H9 (cell line): ENCODE measurements around the gene IER3. TPM values are rescaled to one million over a fixed set of nuclear protein-coding genes. Genes with fewer than 3 reads are reported as not detected.
A peak's percentile ranks its signal among the peaks of the same experiment; 100 is the strongest.

Experiments
- DNase-seq: peaks from one replicate; pipeline ENCODE4 v3.0.0-alpha.2; 2017
- H2AFZ ChIP-seq: one replicate; pipeline ENCODE4 v1.6.1; 2013; ENCODE audit warnings: mild to moderate bottlenecking, low read length, control low read depth, moderate library complexity
- H2AK5ac ChIP-seq: 2 replicates; pipeline ENCODE4 v1.6.1; 2013; ENCODE audit warnings: low read length, control low read depth, mixed read lengths; ENCODE audit not compliant: insufficient read length
- H2BK120ac ChIP-seq: one replicate; pipeline ENCODE4 v1.6.1; 2013; ENCODE audit warnings: low read depth, mild to moderate bottlenecking, low read length, control low read depth, inconsistent platforms; ENCODE audit not compliant: poor library complexity, severe bottlenecking
- H2BK12ac ChIP-seq: 2 replicates; pipeline ENCODE4 v1.6.1; 2013; ENCODE audit warnings: low read length, control low read depth, mixed read lengths, low read depth; ENCODE audit not compliant: insufficient read length
- H2BK15ac ChIP-seq: 2 replicates; pipeline ENCODE4 v1.6.1; 2013; ENCODE audit warnings: low read depth, low read length, control low read depth
- H2BK20ac ChIP-seq: one replicate; pipeline ENCODE4 v1.6.1; 2013; ENCODE audit warnings: low read depth, mild to moderate bottlenecking, low read length, control low read depth, inconsistent platforms; ENCODE audit not compliant: poor library complexity, severe bottlenecking
- H2BK5ac ChIP-seq: 2 replicates; pipeline ENCODE4 v1.6.1; 2013; ENCODE audit warnings: low read length, control low read depth, mixed read lengths; ENCODE audit not compliant: insufficient read length
- H3K14ac ChIP-seq: 2 replicates; pipeline ENCODE4 v1.6.1; 2013; ENCODE audit warnings: low read length, control low read depth; ENCODE audit not compliant: insufficient read depth
- H3K18ac ChIP-seq: 2 replicates; pipeline ENCODE4 v1.6.1; 2013; ENCODE audit warnings: low read depth, mild to moderate bottlenecking, mixed read lengths, low read length, control low read depth; ENCODE audit not compliant: insufficient read length
- H3K23ac ChIP-seq: 2 replicates; pipeline ENCODE4 v1.6.1; 2013; ENCODE audit warnings: low read length, control low read depth, mixed read lengths, low read depth; ENCODE audit not compliant: insufficient read length
- H3K23me2 ChIP-seq: 2 replicates; pipeline ENCODE4 v1.6.1; 2013; ENCODE audit warnings: low read depth, mild to moderate bottlenecking, mixed read lengths, low read length, control low read depth; ENCODE audit not compliant: insufficient read length, poor library complexity, severe bottlenecking
- H3K27ac ChIP-seq: 2 replicates; pipeline ENCODE4 v1.5.1; 2013; ENCODE audit warnings: low read length, control low read depth, mixed read lengths, low read depth; ENCODE audit not compliant: insufficient read length
- H3K27me3 ChIP-seq: 2 replicates; pipeline ENCODE4 v1.6.1; 2013; ENCODE audit warnings: low read length, control low read depth, inconsistent platforms; ENCODE audit not compliant: insufficient read depth
- H3K4ac ChIP-seq: 2 replicates; pipeline ENCODE4 v1.6.1; 2013; ENCODE audit warnings: low read depth, mild to moderate bottlenecking, control low read depth, inconsistent platforms, low read length, moderate library complexity
- H3K4me1 ChIP-seq: 2 replicates; pipeline ENCODE4 v1.6.1; 2013; ENCODE audit warnings: low read length, control low read depth, inconsistent platforms; ENCODE audit not compliant: insufficient read depth
- H3K4me2 ChIP-seq: 2 replicates; pipeline ENCODE4 v1.6.1; 2013; ENCODE audit warnings: low read length, control low read depth, mixed read lengths; ENCODE audit not compliant: insufficient read length, insufficient read depth
- H3K56ac ChIP-seq: 2 replicates; pipeline ENCODE4 v1.6.1; 2013; ENCODE audit warnings: low read depth, mild to moderate bottlenecking, mixed read lengths, low read length, control low read depth; ENCODE audit not compliant: insufficient read length
- H3K79me1 ChIP-seq: 2 replicates; pipeline ENCODE4 v1.6.1; 2013; ENCODE audit warnings: low read depth, mild to moderate bottlenecking, moderate library complexity, low read length, control low read depth, inconsistent platforms; ENCODE audit not compliant: insufficient read depth, poor library complexity, severe bottlenecking
- H3K79me2 ChIP-seq: 2 replicates; pipeline ENCODE4 v1.6.1; 2013; ENCODE audit warnings: low read length, control low read depth, inconsistent platforms; ENCODE audit not compliant: insufficient read depth
- H3K9ac ChIP-seq: 2 replicates; pipeline ENCODE4 v1.6.1; 2013; ENCODE audit warnings: low read length, control low read depth, mixed read lengths; ENCODE audit not compliant: insufficient read length; ENCODE audit errors: extremely low read depth
- H3K9me3 ChIP-seq: one replicate; pipeline ENCODE4 v1.6.1; 2013; ENCODE audit warnings: low read depth, low read length, inconsistent platforms; ENCODE audit not compliant: control insufficient read depth
- H3T11ph ChIP-seq: one replicate; pipeline ENCODE4 v1.6.1; 2013; ENCODE audit warnings: mild to moderate bottlenecking, low read length, control low read depth, inconsistent platforms
- H4K20me1 ChIP-seq: one replicate; pipeline ENCODE4 v1.6.1; 2013; ENCODE audit not compliant: control insufficient read depth, insufficient read length, insufficient read depth
- H4K5ac ChIP-seq: 2 replicates; pipeline ENCODE4 v1.6.1; 2013; ENCODE audit warnings: low read depth, mild to moderate bottlenecking, mixed read lengths, low read length, control low read depth; ENCODE audit not compliant: insufficient read length
- H4K8ac ChIP-seq: replicated peaks from 2 replicates; pipeline ENCODE4 v1.6.1; 2013; ENCODE audit warnings: low read length, control low read depth, mixed read lengths, low read depth; ENCODE audit not compliant: insufficient read length
- H4K91ac ChIP-seq: 2 replicates; pipeline ENCODE4 v1.6.1; 2013; ENCODE audit warnings: low read depth, mild to moderate bottlenecking, moderate library complexity, mixed read lengths, low read length, control low read depth; ENCODE audit not compliant: insufficient read length
- H3K27ac Mint-ChIP-seq, 3 experiments: 2 replicates in 2 of 3; 3 replicates in 1 of 3; pipeline ENCODE4 v1.8.0; 2020 to 2021; ENCODE audit warnings: mixed read lengths in 3 of 3, mild to moderate bottlenecking in 1 of 3, moderate library complexity in 1 of 3
- H3K27me3 Mint-ChIP-seq: 2 replicates; pipeline ENCODE4 v1.8.0; 2021; ENCODE audit warnings: low read depth, mild to moderate bottlenecking, moderate library complexity, mixed read lengths
- H3K36me3 Mint-ChIP-seq, 3 experiments: 2 replicates in 2 of 3; 3 replicates in 1 of 3; pipeline ENCODE4 v1.8.0; 2020 to 2021; ENCODE audit warnings: low read depth in 3 of 3, mixed read lengths in 3 of 3; ENCODE audit not compliant: insufficient read depth in 1 of 3
- H3K4me1 Mint-ChIP-seq, 2 experiments: 2 replicates each; pipeline ENCODE4 v1.8.0; 2020; ENCODE audit warnings: mixed read lengths in 2 of 2
- H3K4me3 Mint-ChIP-seq, 2 experiments: 2 replicates in 1 of 2; 3 replicates in 1 of 2; pipeline ENCODE4 v1.8.0; 2020 to 2021; ENCODE audit warnings: mild to moderate bottlenecking in 2 of 2, mixed read lengths in 2 of 2, moderate library complexity in 1 of 2
- H3K9me3 Mint-ChIP-seq, 2 experiments: 2 replicates in 1 of 2; 3 replicates in 1 of 2; pipeline ENCODE4 v1.8.0; 2020; ENCODE audit warnings: mild to moderate bottlenecking in 2 of 2, mixed read lengths in 2 of 2, moderate library complexity in 1 of 2
- CTCF ChIP-seq: fragments of 200-600 bp; sonication (generic); conservative IDR thresholded peaks from 3 replicates; pipeline ENCODE4 v1.8.0; 2021; ENCODE audit warnings: antibody characterized with exemption, mild to moderate bottlenecking
- WGBS: extraction: QIAGEN DNeasy Blood & Tissue Kit; methylation state at CpG from one replicate; pipeline ENCODE4 v1.1.7; 2013; ENCODE audit warnings: missing lambda C conversion rate, low lambda C conversion rate, mixed read lengths; ENCODE audit not compliant: insufficient read length; ENCODE audit errors: extremely low coverage; 5-methylcytosine and 5-hydroxymethylcytosine counted together
- total RNA-seq: library from RNA; stranded (reverse); gene quantifications from 2 replicates; pipeline ENCODE4 v1.2.1, GENCODE V29; 2021

Gene IER3
- total RNA-seq, 1 experiment from 2014 or later = 43.5 TPM

GRCh38 chr6:30769853-30770524 is 25.6 kb upstream of the IER3 start:
- Histone ChIP-seq H3K79me1 (no peaks in the 10 kb centered on the region), H2BK5ac (no peak overlapping the region), H3K9me3 (no peaks in the 10 kb centered on the region), H3K14ac (no peak overlapping the region), H4K91ac (no peak overlapping the region), H3K56ac (no peak overlapping the region), H2BK20ac (no peak overlapping the region), H2BK120ac (no peak overlapping the region), H4K8ac (no peak overlapping the region), H3K23me2 (no peaks in the 10 kb centered on the region), H4K5ac (no peak overlapping the region), H3K4me1 (peaks cover 21% of the 10 kb centered on the region; the same call in 1 of the 2 replicates), H2BK15ac (no peak overlapping the region), H4K20me1 (no peaks in the 10 kb centered on the region), H3K27ac (no peak overlapping the region), H2BK12ac (no peak overlapping the region), H3K27me3 (no peaks in the 10 kb centered on the region), H3T11ph (no peak overlapping the region), H2AFZ (no peak overlapping the region), H2AK5ac (no peak overlapping the region), H3K23ac (no peak overlapping the region), H3K9ac (no peak overlapping the region), H3K4me2 (no peak overlapping the region), H3K18ac (peak overlapping the region; percentile 6), H3K4ac (no peak overlapping the region), H3K79me2 (no peaks in the 10 kb centered on the region)
- TF ChIP-seq CTCF = no peak
- DNase-seq = no peak
- peak overlapping the region; percentile 47 to 60; a peak in 1 of 5 replicates for H3K4me3 Mint-ChIP-seq
- H3K27me3 Mint-ChIP-seq = no peaks in the 10 kb centered on the region; the same call in 1 of the 2 replicates
- H3K27ac Mint-ChIP-seq = peak overlapping the region; percentile 17 to 99 (median 97)
- H3K4me1 Mint-ChIP-seq = peaks cover 47 to 55% of the 10 kb centered on the region in 2 experiments
- H3K9me3 Mint-ChIP-seq = no peaks in the 10 kb centered on the region
- peaks cover 0 to 1% (median 0%) of the 10 kb centered on the region in 3 experiments; a peak in 1 of 7 replicates for H3K36me3 Mint-ChIP-seq
- WGBS = 100% methylated on average over 1 of the region's 5 CpGs
